KBM-7 (cell line): ENCODE data around the gene PARD3.
A peak's percentile ranks its signal among the peaks of the same experiment; 100 is the strongest.
"Not testable (repeated sequence)": the region's sequence is repeated elsewhere in the genome, so short reads cannot be mapped to it uniquely, and the experiment has no call there.

ENCODE experiments used
- DNase-seq: peaks from one replicate; pipeline ENCODE4 v3.0.0-alpha.2; 2015
- in situ Hi-C: fragments of 300-500 bp; cut with MboI; formaldehyde crosslinking; loops from 2 replicates; pipeline ENCODE4 v1.14.3; 2020; ENCODE audit warnings: low sequenced_read_pairs, low pct_unique_long_range_greater_than_20kb, mixed read lengths

Gene PARD3

DNA sequence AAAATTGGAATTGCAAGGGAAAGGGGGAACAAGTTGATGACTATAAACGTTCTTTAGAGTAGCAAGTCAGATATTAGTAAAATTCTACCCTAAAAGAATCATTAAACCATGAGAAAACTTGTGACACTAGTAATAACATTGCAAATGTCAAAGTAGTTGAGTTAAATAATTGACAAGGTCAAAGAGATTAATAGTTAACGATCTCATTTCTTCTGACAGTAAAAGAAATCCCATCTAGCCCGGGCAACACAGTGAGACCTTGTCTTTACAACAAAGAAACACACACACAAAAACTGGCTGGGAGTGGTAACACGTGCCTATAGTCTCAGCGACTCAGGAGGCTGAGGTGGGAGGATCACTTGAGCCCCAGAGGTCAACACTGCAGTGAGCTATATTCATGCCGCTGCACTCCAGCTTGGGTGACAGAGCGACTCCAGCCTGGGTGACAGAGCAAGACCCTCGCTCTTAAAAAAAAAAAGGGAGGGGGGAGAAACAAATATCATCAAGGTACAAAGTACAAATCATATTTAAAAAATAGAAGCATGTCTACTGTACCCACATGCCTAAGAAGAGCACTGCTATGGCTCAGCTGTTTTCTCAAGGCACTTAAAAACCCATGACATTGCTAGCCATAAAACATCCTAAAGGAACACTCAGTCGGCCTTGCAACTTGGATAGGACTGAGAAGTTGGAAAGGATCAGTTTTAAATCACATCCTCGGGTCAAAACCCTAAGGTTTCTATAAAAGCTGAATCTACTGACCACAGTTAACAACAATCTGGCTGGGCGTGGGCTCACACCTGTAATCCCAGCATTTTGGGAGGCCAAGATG is 401.1 kb downstream of the PARD3 start:
- DNase-seq = no peak
- in situ Hi-C loops = no loop called here

GRCh38 chr10:34413214-34413613 is 401.9 kb downstream of the PARD3 start:
- DNase-seq = no peak
- in situ Hi-C loops = no loop called here

DNA sequence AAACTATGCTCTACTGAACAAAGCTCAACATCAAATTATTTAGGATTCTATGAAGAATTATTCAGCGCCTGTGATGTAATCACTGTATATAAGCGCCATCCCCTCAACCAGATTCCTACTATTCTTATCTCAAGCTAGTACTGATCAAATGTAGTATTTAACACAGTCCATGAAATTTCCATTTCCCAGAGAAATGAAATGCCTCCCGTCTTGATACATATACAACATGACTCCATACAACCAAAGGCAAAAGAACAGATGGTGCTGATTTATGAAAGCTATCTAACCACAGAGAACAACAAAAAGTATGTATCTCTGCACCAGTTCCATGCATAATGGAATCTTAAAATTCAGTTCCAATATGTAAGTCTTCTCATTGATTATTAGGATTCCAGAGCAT is 406.1 kb downstream of the PARD3 start:
- DNase-seq = no peak
- in situ Hi-C loops = no loop called here

- in situ Hi-C loops = no loop called here
- DNase-seq = no peak
Measured at GRCh38 chr10:34408381-34408780, 406.7 kb downstream of the PARD3 start.

DNA sequence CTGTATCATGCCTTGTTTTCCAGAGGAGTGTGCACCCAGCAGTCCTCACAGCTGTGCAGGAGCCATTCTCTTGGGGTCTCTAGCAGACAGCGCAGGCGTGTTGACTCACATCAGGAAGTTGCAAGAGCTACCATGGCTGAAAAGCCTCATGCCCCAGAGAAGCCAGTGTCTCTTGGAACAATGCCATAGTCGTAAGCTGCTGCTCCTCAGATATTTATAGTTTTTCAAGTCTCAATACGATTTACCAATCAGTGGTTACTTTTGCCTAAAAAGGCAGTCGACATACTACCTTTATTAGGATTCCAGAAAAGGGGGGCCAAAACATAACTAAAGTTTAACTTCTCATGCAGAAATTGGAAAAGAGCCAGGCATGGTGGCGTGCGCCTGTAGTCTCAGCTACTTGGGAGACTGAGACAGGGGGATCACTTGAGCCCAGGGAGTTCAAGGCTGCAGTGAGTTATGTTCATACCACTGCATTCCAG is 407.7 kb downstream of the PARD3 start:
- in situ Hi-C loops = no loop called here
- DNase-seq = peak; percentile 39

DNA sequence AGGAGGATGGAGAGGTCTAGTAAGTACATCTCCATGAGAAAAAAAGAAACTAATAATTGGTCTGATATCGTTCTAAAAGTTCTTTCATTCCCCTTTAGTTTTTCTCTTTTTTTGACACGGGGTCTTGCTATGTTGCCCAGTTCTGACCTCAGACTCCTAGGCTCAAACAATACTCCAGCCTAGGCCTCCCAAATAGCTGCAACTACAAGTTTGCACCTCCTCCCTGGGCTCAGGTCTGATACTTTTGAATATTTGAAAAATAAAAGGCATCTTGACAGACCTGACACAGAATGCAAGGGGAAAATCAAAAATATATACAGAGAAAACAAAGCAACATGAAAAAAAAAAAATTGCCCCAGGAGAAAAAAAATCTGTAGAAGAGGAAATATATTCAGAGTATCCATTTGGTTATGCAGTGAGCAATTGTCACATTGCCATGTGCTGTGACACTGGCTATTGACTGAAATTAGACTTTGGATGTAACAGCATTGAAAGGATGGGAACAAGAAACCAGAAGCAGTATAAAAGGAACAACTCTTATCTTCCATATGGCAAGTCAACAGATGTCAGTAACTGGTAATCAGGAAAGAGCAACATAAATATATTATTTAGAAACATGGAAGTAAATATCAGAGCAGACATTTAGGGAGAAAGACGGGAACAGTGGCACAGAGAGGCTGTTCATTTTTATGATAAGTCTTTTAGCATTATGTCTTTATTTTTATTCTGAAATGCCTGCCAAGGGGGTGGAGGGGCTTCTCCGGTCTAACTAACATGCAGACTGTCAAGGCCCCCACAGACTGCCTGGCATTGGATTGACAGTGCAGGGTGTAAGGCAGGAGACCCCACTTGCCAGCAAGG is 408.4 kb downstream of the PARD3 start:
- in situ Hi-C loops = no loop called here
- no peak for DNase-seq

- in situ Hi-C loops = no loop called here
- no peak for DNase-seq
Measured at GRCh38 chr10:34405611-34406462, 409.3 kb downstream of the PARD3 start.

DNA sequence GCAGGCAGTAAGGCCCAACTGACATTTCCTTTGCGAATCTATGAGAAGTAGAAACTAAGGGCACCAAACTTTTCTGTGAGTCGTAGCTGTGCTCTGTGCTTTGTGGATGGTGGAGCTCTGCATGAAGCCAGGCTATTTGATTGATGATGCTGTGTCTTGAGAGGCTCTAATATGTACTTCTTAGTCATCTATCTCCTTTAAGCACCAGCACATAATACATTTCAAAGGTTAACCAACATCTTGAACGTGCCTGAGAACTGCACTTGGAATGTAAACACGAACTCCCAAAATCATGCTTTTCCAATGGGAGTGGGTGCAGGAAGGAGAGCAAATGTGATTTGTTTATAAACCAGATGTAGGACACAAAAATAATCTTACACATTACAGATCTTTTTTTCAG is 411.6 kb downstream of the PARD3 start:
- DNase-seq = no peak
- in situ Hi-C loops = no loop called here

- DNase-seq = no peak
- in situ Hi-C loops = no loop called here
Measured at GRCh38 chr10:34400075-34400474, 415.0 kb downstream of the PARD3 start.

GRCh38 chr10:34399013-34399412 is 416.1 kb downstream of the PARD3 start:
- DNase-seq = no peak
- in situ Hi-C loops = no loop called here

DNA sequence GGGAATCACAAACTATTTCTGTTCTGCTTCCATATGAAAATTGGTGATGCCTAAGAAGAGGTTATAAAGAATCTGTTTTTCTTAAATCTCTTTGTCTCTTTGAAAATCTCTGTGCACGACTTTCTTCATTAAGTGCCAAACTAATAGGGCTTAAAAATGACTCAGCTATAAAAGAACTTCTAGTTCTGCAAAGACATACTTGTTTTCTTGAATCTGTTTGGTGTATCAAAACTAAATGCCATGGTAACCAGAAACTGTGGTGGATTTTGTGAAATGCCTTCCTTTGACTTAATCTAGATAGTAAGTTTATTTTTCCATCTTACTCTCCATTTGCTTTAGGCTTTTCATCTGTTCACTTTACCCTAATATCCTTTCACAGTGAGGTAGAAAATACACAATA is 417.8 kb downstream of the PARD3 start:
- in situ Hi-C loops = no loop called here

DNA sequence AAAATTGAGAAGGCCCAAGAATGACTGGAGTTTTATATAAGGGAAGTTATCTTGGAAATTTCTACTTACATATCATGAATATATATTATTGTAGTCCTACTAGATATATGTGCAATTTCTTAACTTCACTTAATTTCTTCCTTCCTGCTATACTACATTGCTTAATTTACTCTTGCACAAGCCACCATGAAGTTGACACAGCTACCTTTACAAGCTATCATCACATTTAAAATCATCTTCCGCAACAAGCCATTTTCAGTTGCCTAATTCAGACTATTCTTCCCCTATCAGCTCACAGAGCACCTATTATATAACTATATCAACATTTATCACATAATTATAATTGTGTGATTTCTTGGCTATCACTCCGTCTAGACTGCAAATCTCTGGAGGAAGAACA is 418.4 kb downstream of the PARD3 start:
- in situ Hi-C loops = no loop called here
- DNase-seq = no peak

More for the DNA sequence above, 417.8 kb downstream of the PARD3 start:
- no peak for DNase-seq

GRCh38 chr10:34392641-34393170 is 422.4 kb downstream of the PARD3 start:
- in situ Hi-C loops = no loop called here
- DNase-seq = no peak

DNA sequence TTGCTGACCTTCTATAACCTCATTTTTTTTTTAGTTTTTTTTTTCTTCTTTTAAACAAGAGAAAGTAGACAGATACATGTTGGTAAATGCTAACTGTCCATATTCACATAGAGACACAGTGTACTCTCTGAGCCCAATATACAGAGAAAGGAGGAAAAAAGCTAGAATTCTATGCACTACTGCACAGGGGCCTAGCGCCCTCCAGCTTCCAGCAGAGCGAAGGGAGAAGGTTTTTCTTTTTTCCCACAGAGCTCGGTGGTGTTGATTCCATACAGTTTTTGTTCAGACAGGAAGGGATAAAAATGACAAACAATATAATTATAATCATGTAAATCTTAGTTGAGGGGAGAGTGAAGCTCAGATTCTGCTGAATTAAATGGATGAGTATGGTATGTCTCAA is 423.9 kb downstream of the PARD3 start:
- DNase-seq, in situ Hi-C loops: not testable (repeated sequence)

- in situ Hi-C loops = no loop called here
- no peak for DNase-seq
Measured at GRCh38 chr10:34389801-34390200, 425.3 kb downstream of the PARD3 start.

DNA sequence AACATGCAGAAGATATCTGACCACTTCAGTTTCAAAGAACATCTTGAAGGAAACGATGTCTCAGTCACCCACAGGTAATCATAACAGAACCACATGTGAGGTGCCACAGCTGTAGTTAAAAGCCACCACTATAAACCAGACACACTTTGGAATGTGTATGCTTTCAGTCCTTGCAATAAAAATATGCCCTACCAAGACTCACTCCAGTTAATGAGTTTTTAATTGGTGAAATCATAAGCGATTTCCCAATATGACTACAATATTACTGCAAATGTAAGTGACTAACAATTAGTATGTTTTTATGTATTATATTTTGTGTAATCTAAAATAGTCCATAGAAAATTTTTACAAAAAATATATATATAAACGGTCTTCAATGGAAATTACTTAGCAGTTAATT is 428.2 kb downstream of the PARD3 start:
- in situ Hi-C loops = no loop called here

GRCh38 chr10:34384372-34384771 is 430.7 kb downstream of the PARD3 start:
- no peak for DNase-seq
- in situ Hi-C loops = no loop called here

More for the DNA sequence above, 428.2 kb downstream of the PARD3 start:
- DNase-seq = no peak

DNA sequence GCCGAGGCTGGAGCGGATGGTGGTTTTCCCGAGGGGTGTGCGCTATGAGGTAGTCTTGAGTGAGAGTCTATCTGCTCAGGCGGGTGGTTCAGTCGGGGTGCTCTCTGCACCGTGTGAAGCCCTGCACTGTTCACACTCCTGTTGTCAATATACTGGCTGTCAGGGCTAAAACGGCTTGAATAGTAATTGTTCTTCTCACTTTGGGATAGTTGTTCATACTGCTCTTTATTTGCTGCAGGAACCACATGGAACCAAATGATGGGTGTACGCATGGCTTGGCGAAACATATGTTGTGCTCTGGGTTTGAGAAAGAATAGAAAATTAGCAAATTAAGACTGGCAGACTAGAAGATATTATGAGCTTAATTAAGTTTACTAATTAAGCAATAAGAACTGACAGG is 432.5 kb downstream of the PARD3 start:
- in situ Hi-C loops = no loop called here
- no peak for DNase-seq

- in situ Hi-C loops = no loop called here
- DNase-seq = no peak
Measured at GRCh38 chr10:34380856-34381255, 434.2 kb downstream of the PARD3 start.
